ENCODE data around the gene HAAO.

DNA sequence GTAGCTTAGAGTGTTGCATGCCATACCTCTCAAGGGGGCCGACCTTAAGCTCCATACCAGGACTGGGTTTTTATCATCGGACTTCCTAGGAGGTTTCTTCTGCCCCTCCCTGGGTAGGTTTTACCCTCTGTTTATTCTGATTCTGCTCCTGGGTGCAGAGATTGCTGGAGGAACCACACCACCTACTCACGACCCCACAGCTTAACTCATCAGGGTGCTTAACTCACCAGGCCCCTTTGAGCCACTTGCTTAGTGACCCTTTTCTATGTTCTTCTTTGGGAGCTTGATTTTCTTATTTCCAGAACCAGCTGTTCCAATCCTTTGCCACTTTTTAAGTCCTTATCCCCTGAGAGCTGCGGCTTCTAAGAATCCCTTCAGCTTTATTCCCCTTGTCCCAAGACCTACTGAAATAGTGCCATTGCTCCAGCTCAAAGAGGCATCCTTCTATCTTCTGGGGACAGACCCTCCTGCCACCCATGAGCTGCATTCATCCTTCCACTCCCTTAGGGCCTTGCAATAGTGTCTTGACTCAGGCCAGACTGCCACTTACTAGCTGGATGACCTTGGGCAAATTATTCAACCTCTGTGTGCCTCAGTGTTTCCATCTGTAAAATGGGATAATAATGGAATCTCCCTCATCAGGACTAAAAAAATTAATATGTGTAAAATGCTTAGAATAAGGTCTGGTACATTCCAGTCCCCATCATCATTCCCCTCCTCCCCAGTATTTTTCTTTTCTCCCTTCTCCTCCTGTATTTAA is 34.2 kb downstream of the HAAO start:
- TF ChIP-seq, protein P1, sequence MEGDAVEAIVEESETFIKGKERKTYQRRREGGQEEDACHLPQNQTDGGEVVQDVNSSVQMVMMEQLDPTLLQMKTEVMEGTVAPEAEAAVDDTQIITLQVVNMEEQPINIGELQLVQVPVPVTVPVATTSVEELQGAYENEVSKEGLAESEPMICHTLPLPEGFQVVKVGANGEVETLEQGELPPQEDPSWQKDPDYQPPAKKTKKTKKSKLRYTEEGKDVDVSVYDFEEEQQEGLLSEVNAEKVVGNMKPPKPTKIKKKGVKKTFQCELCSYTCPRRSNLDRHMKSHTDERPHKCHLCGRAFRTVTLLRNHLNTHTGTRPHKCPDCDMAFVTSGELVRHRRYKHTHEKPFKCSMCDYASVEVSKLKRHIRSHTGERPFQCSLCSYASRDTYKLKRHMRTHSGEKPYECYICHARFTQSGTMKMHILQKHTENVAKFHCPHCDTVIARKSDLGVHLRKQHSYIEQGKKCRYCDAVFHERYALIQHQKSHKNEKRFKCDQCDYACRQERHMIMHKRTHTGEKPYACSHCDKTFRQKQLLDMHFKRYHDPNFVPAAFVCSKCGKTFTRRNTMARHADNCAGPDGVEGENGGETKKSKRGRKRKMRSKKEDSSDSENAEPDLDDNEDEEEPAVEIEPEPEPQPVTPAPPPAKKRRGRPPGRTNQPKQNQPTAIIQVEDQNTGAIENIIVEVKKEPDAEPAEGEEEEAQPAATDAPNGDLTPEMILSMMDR (IDR thresholded peaks at IDR 0.05): no peak
- TF ChIP-seq ZFX (IDR thresholded peaks at IDR 0.05; ENCODE audit: borderline replicate concordance): no peak
